Sigmoid colon (tissue), 4 donors: ENCODE data around the gene BHLHA9.

Source experiments
- CTCF ChIP-seq, 4 experiments: fragments of 450-650 bp in 3 of 4; fragments of 200-600 bp in 1 of 4; IDR thresholded peaks; one replicate each; pipeline ENCODE4 v1.5.1; 2016 to 2019; ENCODE audit warnings: antibody characterized with exemption in 4 of 4, mild to moderate bottlenecking in 3 of 4, moderate library complexity in 2 of 4
- EP300 ChIP-seq, 4 donors: sonication (generic); formaldehyde crosslinking; IDR thresholded peaks; one replicate each; pipeline ENCODE4 v1.6.1; 2017; ENCODE audit warnings: antibody characterized with exemption in 4 of 4
- POLR2A ChIP-seq, 2 donors: fragments of 450-650 bp; IDR thresholded peaks; one replicate each; pipeline ENCODE4 v1.6.1; 2016; ENCODE audit warnings: antibody characterized with exemption in 2 of 2, mild to moderate bottlenecking in 2 of 2, moderate library complexity in 2 of 2
- POLR2AphosphoS5 ChIP-seq, 4 donors: sonication (generic); formaldehyde crosslinking; IDR thresholded peaks; one replicate each; pipeline ENCODE4 v1.6.1; 2017; ENCODE audit warnings: antibody characterized with exemption in 4 of 4

GRCh38 chr17:1294157-1294717 lies 24.0 kb downstream of the BHLHA9 start:
- TF ChIP-seq CTCF (IDR thresholded peaks at IDR 0.05) (no peak), EP300 (IDR thresholded peaks at IDR 0.05) (no peak), POLR2A (IDR thresholded peaks at IDR 0.05) (no peak), POLR2AphosphoS5 (IDR thresholded peaks at IDR 0.05) (no peak)
